Pancreas (tissue), 10 donors: Measurements from ENCODE around the gene KAT7. TPM values are rescaled to one million over a fixed set of nuclear protein-coding genes. Genes with fewer than 3 reads are reported as not detected.

Source experiments
- ATAC-seq, 4 donors: fragments of 200-7000 bp; cut with Tn5 transposase; one replicate each; pipeline versions ENCODE4 v1.8.0 to v1.9.1; 2020; ENCODE audit warnings: mild to moderate bottlenecking in 4 of 4, moderate library complexity in 4 of 4
- DNase-seq, 6 donors: peaks; one replicate each; pipeline ENCODE4 v3.0.0-alpha.2; 2020
- FAIRE-seq: peaks from 2 replicates; lab custom pipeline; 2012; peaks lifted over from hg19 to GRCh38; lab: Jason Lieb, UNC
- H3K27ac ChIP-seq, 4 donors: fragments of 200-600 bp; sonication (generic); 1 replicate in 3 of 4; 2 replicates in 1 of 4; pipeline versions ENCODE4 v1.5.0 to v1.8.0; 2020
- H3K27me3 ChIP-seq, 4 donors: fragments of 200-600 bp; one replicate each; pipeline ENCODE4 v1.8.0; 2021
- H3K36me3 ChIP-seq, 3 donors: fragments of 200-600 bp; sonication (generic) in 1 of 3; one replicate each; pipeline versions ENCODE4 v1.5.0 to v1.8.0; 2020 to 2021
- H3K4me1 ChIP-seq, 3 donors: fragments of 200-600 bp; one replicate each; pipeline ENCODE4 v1.8.0; 2021
- H3K4me3 ChIP-seq, 4 donors: fragments of 200-600 bp; sonication (generic) in 2 of 4; one replicate each; pipeline versions ENCODE4 v1.5.0 to v1.8.0; 2020 to 2021
- H3K9me3 ChIP-seq, 4 donors: fragments of 200-600 bp; one replicate each; pipeline ENCODE4 v1.8.0; 2021
- CTCF ChIP-seq, 4 donors: fragments of 200-600 bp; sonication (generic) in 3 of 4; IDR thresholded peaks; one replicate each; pipeline versions ENCODE4 v1.5.0 to v1.8.0; 2021; ENCODE audit warnings: antibody characterized with exemption in 4 of 4
- WGBS, 2 donors: extraction: QIAGEN DNeasy Blood & Tissue Kit; methylation state at CpG; one replicate each; pipeline ENCODE4 v1.1.7; 2013; 5-methylcytosine and 5-hydroxymethylcytosine counted together
- intact Hi-C, 3 donors: fragments of 100-400 bp; cut with DNase I; formaldehyde crosslinking; loops; one replicate each; pipeline versions ENCODE4 v1.11.1 to v1.14.2; 2022
- polyA plus RNA-seq, 2 donors: library from polyadenylated mRNA; stranded (reverse); fragments of 200-250 nt; gene quantifications; one replicate each; pipeline ENCODE4 v1.2.3, GENCODE V29; 2013
- total RNA-seq, 6 donors: library from RNA; stranded (reverse); fragmentation: NEBNext Ultra II Directional in 4 of 6; extraction: Animal tissue kit (Norgen Biotek cat#: 25700) in 4 of 6; gene quantifications; one replicate each; pipeline versions ENCODE4 v1.2.1 to v1.2.4, GENCODE V29; 2021 to 2023
- donor health status: healthy with polysubstance abuse.
- donor health status: DM: no; HTN: no; CAD: no; lungs with moderate emphysema.
- donor health status: DM: no; HTN: no; CAD: no.
- donor health status: control.
- donor health status: control.
- donor health status: Bipolar disorder and iron deficiency.
- donor health status: DM: yes; HTN: yes; CAD: no.
- donor health status: DM: no; HTN: no; CAD: no.
- donor health status: DM: no; HTN: no; CAD: no.
- donor health status: DM: yes; HTN: yes; CAD: no.

KAT7 gene
- total and polyA plus RNA-seq, 8 donors, result 3.5 to 31.5 (median 19.1) TPM

DNA sequence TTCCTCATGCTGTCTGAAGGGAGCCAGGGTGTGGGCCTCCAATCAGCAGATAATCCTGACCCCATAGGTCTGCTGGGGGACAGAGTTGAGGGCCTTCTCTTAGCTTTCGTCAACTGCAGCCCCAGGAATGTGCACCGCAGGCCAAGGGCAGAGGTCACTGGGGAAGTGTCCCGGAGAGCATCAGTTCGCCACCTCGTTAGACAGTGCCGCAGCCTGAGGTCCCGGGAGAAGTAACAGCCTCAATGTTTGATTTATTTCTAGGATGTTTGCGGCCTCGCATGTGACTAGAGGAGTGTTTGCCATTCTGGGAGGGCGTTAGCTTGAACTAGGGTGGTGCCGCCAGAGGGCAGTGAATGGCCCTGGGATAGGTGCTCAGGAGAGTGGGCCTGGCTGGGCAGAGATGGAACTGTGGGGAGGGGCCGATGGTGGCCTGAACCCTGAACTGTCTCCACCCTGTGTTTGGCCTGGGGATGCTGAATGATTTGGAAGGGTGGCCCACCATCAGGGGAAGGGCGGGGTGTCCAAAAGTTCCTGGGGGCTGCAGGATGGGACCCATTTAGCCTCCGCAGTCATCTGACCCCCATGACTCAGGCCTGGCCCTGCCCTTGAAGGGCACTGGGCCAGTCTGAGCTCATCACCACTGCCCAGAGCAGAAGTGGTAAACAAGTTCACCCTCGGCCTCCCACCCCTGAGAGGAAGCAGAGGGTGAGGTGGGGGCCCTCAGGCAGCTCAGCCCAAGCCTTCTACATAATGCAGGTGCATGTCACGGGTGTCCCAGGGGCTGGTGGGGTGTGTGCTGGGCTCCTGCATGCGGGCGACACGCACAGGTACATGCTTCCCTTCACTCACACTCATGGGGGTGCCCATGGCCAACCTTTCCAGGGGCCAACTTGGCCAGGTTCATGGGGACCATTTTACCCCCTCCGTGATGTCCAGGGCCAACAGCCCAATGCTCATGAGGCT is 71.8 kb downstream of the KAT7 start:
- no peak overlapping the region for H3K27ac ChIP-seq
- H3K36me3 ChIP-seq, result no peaks in the 10 kb centered on the region
- intact Hi-C loops, result loop anchor here in 1 of 3 donors (5.0 kb wide), 1 partner anchor 137 kb away; the partner anchor contains the start of gene DLX3
- no peak overlapping the region for H3K4me3 ChIP-seq
- no peaks in the 10 kb centered on the region for H3K9me3 ChIP-seq
- no peak for TF ChIP-seq CTCF (IDR thresholded peaks at IDR 0.05)
- no peak for FAIRE-seq
- peak in 3 of 4 donors; percentile 8 to 43 (median 21) for ATAC-seq
- no peak for DNase-seq
- H3K4me1 ChIP-seq, result no peaks in the 10 kb centered on the region
- 50 to 56% methylated on average over 20 of the region's 20 CpGs for WGBS, 2 donors
- H3K27me3 ChIP-seq, result no peaks in the 10 kb centered on the region

DNA sequence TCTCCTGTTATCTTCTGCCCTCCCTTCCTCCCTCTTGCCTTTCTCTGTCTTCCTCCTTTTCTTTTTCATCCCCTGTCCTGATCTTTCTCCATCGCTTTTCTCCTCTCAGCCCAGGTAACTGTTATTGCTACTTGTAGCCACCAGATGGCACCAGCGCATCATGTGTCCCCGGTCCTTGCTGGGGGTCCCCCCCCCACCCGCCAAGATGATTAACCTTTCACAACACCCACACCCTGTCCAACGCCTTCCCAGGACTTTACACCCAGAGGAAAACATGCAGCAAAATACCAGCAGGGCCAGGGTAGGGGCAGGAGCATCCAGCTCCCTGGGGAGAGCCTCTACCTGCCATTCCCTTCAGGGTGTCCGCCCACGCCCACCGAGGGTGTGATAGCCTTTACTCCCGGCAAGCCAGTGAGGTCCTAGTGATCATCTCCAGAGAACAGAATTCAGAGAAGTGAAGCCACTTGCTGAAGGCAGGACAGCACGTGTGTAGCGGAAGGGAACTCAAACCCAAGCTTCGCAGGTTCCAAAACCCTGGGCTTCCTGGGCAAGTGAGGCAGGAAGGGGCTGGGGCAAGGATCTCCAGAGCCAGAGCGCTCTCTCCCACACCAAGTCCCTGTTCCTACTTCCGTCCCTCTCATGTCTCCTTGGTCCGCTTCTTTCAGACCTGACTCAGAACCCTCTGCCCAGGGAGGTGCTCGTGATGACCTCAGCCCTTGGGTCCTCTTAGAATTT is 72.8 kb downstream of the KAT7 start:
- TF ChIP-seq CTCF (IDR thresholded peaks at IDR 0.05), result peak; percentile 57 to 79 (median 73)
- DNase-seq, result peak in 3 of 6 donors; percentile 41 to 53 (median 52)
- no peaks in the 10 kb centered on the region for H3K27me3 ChIP-seq
- H3K9me3 ChIP-seq, result no peaks in the 10 kb centered on the region
- peak; percentile 66 to 86 (median 72) for ATAC-seq
- no peak overlapping the region for H3K27ac ChIP-seq
- WGBS, 2 donors, result 36% methylated on average over 16 of the region's 16 CpGs
- no peak for FAIRE-seq
- intact Hi-C loops, result loop anchor here in 1 of 3 donors (5.0 kb wide), 1 partner anchor 136 kb away; the partner anchor contains the start of gene DLX3
- H3K4me3 ChIP-seq, result no peak overlapping the region
- no peaks in the 10 kb centered on the region for H3K36me3 ChIP-seq
- no peaks in the 10 kb centered on the region for H3K4me1 ChIP-seq

DNA sequence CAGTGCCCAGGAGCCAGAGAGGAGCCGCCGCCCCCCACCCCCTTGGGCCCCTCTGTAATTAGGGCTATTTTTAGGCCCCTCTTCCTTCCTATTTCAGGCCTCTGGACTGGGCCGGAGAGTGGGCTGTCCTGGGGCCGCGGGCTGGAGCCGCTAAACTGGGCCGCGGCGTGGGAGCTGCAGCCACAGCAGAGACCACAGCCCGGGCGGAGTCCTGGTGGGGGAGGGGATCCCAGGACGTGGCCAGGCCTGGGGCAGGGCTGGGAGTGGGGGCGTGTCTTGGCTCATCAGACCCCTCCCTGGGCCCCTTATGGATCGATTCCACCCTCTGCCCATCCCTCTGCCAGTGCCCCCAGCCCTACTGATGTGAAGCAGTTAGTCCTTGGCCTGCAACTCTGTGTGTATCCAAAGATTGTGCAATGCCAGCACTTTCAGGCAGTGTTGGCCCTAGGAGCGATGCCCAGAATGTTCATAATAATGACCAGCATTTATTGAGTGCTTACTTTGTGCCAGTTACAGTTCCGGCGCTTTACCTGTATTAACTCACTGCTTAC is 74.4 kb downstream of the KAT7 start:
- TF ChIP-seq CTCF (IDR thresholded peaks at IDR 0.05), result no peak
- DNase-seq (no peak), ATAC-seq (no peak), FAIRE-seq (no peak)
- H3K27me3 ChIP-seq, result no peaks in the 10 kb centered on the region
- no peaks in the 10 kb centered on the region for H3K9me3 ChIP-seq
- H3K4me3 ChIP-seq, result no peak overlapping the region
- no peak overlapping the region for H3K27ac ChIP-seq
- no peaks in the 10 kb centered on the region for H3K36me3 ChIP-seq
- no peaks in the 10 kb centered on the region for H3K4me1 ChIP-seq
- 53 to 58% methylated on average over 10 to 17 of the region's 17 CpGs for WGBS, 2 donors
- intact Hi-C loops, result loop anchor here in 1 of 3 donors (5.0 kb wide), 1 partner anchor 134 kb away; the partner anchor contains the start of gene DLX3

- Histone ChIP-seq H3K36me3 (no peaks in the 10 kb centered on the region), H3K9me3 (no peaks in the 10 kb centered on the region), H3K4me1 (no peaks in the 10 kb centered on the region), H3K27ac (no peak overlapping the region), H3K27me3 (no peaks in the 10 kb centered on the region), H3K4me3 (no peak overlapping the region)
- WGBS, 2 donors, result 22 to 42% methylated on average over 1 of the region's 1 CpG
- ATAC-seq, result no peak
- no peak for DNase-seq
- intact Hi-C loops, result loop anchor here in 1 of 3 donors (5.0 kb wide), 1 partner anchor 131 kb away; the partner anchor contains the start of gene DLX3
- FAIRE-seq, result no peak
- no peak for TF ChIP-seq CTCF (IDR thresholded peaks at IDR 0.05)
Measured at GRCh38 chr17:49866019-49866380, 77.5 kb downstream of the KAT7 start.
